ENCODE data around the gene CEACAM8.

- TF ChIP-seq CTCF (IDR thresholded peaks at IDR 0.05 in 8 of 11, conservative IDR thresholded peaks at IDR 0.05 in 3 of 11) = no peak
- no peak for TF ChIP-seq POLR2A (IDR thresholded peaks at IDR 0.05)
These were observed 39.4 kb downstream of the CEACAM8 start for GRCh38 chr19:42555317-42555716.

Data from spleen (tissue), 7 donors.